ENCODE data around the gene EHHADH. TPM values are rescaled to one million over a fixed set of nuclear protein-coding genes. Genes with fewer than 3 reads are reported as not detected.
"Not testable (repeated sequence)": the region's sequence is repeated elsewhere in the genome, so short reads cannot be mapped to it uniquely, and the experiment has no call there.

Gene EHHADH
- total RNA-seq, 2 experiments from 2014 or later: 3.8 to 4.0 TPM

GRCh38 chr3:185270262-185270955 is 16.6 kb upstream of the EHHADH start:
- Mint-ChIP-seq H3K36me3 (no peaks in the 10 kb centered on the region), H3K9me3 (ENCODE audit: low read depth) (no peaks in the 10 kb centered on the region), H3K4me1 (no peaks in the 10 kb centered on the region), H3K4me3 (no peak overlapping the region), H3K27me3 (peaks cover 30% of the 10 kb centered on the region), H3K27ac (no peak overlapping the region)
- CTCF ChIA-PET: interaction anchor here (0.9 kb wide), 1 partner anchor 38 kb away, joined by 6 read pairs; no protein-coding TSS in a partner anchor
- ATAC-seq (peak; percentile 71), DNase-seq (no peak)

GRCh38 chr3:185268194-185268962 is 14.5 kb upstream of the EHHADH start:
- Mint-ChIP-seq H3K4me3 (no peak overlapping the region), H3K9me3 (ENCODE audit: low read depth) (no peaks in the 10 kb centered on the region), H3K36me3 (no peaks in the 10 kb centered on the region), H3K4me1 (no peaks in the 10 kb centered on the region), H3K27me3 (peaks cover 22% of the 10 kb centered on the region), H3K27ac (no peak overlapping the region)
- ATAC-seq (no peak), DNase-seq (no peak)
- CTCF ChIA-PET: interaction anchor here (0.6 to 1.8 kb wide), 2 partner anchors 13 to 1279 kb away, joined by 3 to 9 read pairs; no protein-coding TSS in a partner anchor

GRCh38 chr3:185267193-185267592 is 13.3 kb upstream of the EHHADH start:
- Mint-ChIP-seq H3K36me3 (no peaks in the 10 kb centered on the region), H3K9me3 (ENCODE audit: low read depth) (no peaks in the 10 kb centered on the region), H3K4me3 (no peak overlapping the region), H3K27ac (no peak overlapping the region), H3K27me3 (peaks cover 17% of the 10 kb centered on the region), H3K4me1 (no peaks in the 10 kb centered on the region)
- ATAC-seq (no peak), DNase-seq (no peak)
- CTCF ChIA-PET: interaction anchor here (1.8 kb wide), 1 partner anchor 14 kb away, joined by 9 read pairs; no protein-coding TSS in a partner anchor

- no peaks in the 10 kb centered on the region for H3K9me3 Mint-ChIP-seq (ENCODE audit: low read depth)
- ATAC-seq: no peak
- peaks cover 8% of the 10 kb centered on the region for H3K27me3 Mint-ChIP-seq
- no peak for DNase-seq
- no peaks in the 10 kb centered on the region for H3K4me1 Mint-ChIP-seq
- no peak overlapping the region for H3K27ac Mint-ChIP-seq
- CTCF ChIA-PET: interaction anchor here (0.6 kb wide), 1 partner anchor 680 kb away, joined by 7 read pairs; no protein-coding TSS in a partner anchor
- no peak overlapping the region for H3K4me3 Mint-ChIP-seq
- H3K36me3 Mint-ChIP-seq: no peaks in the 10 kb centered on the region
Measured at GRCh38 chr3:185264849-185265553, 11.2 kb upstream of the EHHADH start.

GRCh38 chr3:185263423-185263822 is 9.6 kb upstream of the EHHADH start:
- no peak for DNase-seq
- ATAC-seq: no peak
- Mint-ChIP-seq H3K36me3 (no peaks in the 10 kb centered on the region), H3K27ac (no peak overlapping the region), H3K27me3 (peaks cover 5% of the 10 kb centered on the region), H3K4me1 (no peaks in the 10 kb centered on the region), H3K9me3 (ENCODE audit: low read depth) (no peaks in the 10 kb centered on the region), H3K4me3 (no peak overlapping the region)
- CTCF ChIA-PET: no interaction called here

GRCh38 chr3:185257334-185257733 is 3.5 kb upstream of the EHHADH start:
- H3K4me3 Mint-ChIP-seq: no peak overlapping the region
- no peaks in the 10 kb centered on the region for H3K9me3 Mint-ChIP-seq (ENCODE audit: low read depth)
- peaks cover 9% of the 10 kb centered on the region for H3K27me3 Mint-ChIP-seq
- H3K27ac Mint-ChIP-seq: no peak overlapping the region
- ATAC-seq: no peak
- H3K4me1 Mint-ChIP-seq: peaks cover 5% of the 10 kb centered on the region
- CTCF ChIA-PET: no interaction called here
- no peak for DNase-seq
- peaks cover 3% of the 10 kb centered on the region for H3K36me3 Mint-ChIP-seq

GRCh38 chr3:185254799-185255198 is 950 bp upstream of the EHHADH start:
- H3K4me1 Mint-ChIP-seq: peaks cover 5% of the 10 kb centered on the region
- DNase-seq: no peak
- H3K9me3 Mint-ChIP-seq (ENCODE audit: low read depth): no peaks in the 10 kb centered on the region
- CTCF ChIA-PET: interaction anchor here (1.4 kb wide), 1 partner anchor 10 kb away, joined by 3 read pairs; no protein-coding TSS in a partner anchor
- H3K27ac Mint-ChIP-seq: no peak overlapping the region
- H3K36me3 Mint-ChIP-seq: peaks cover 3% of the 10 kb centered on the region
- peaks cover 10% of the 10 kb centered on the region for H3K27me3 Mint-ChIP-seq
- no peak for ATAC-seq
- no peak overlapping the region for H3K4me3 Mint-ChIP-seq

- DNase-seq; H3K4me1 Mint-ChIP-seq; H3K27ac Mint-ChIP-seq; CTCF ChIA-PET; H3K27me3 Mint-ChIP-seq; H3K9me3 Mint-ChIP-seq (ENCODE audit: low read depth); ATAC-seq; H3K36me3 Mint-ChIP-seq: not testable (repeated sequence)
- H3K4me3 Mint-ChIP-seq: peak overlapping the region; percentile 18
Measured at GRCh38 chr3:185253133-185253532, 716 bp downstream of the EHHADH start.

- CTCF ChIA-PET: no interaction called here
- no peak overlapping the region for H3K27ac Mint-ChIP-seq
- ATAC-seq: no peak
- H3K9me3 Mint-ChIP-seq (ENCODE audit: low read depth): no peaks in the 10 kb centered on the region
- DNase-seq: no peak
- H3K4me1 Mint-ChIP-seq: peaks cover 5% of the 10 kb centered on the region
- no peak overlapping the region for H3K4me3 Mint-ChIP-seq
- H3K36me3 Mint-ChIP-seq: peaks cover 4% of the 10 kb centered on the region
- peaks cover 5% of the 10 kb centered on the region for H3K27me3 Mint-ChIP-seq
Measured at GRCh38 chr3:185251272-185251671, 2.6 kb downstream of the EHHADH start.

- Mint-ChIP-seq H3K4me1 (peaks cover 5% of the 10 kb centered on the region), H3K4me3 (no peak overlapping the region), H3K36me3 (peaks cover 5% of the 10 kb centered on the region), H3K27me3 (peaks cover 6% of the 10 kb centered on the region), H3K9me3 (ENCODE audit: low read depth) (no peaks in the 10 kb centered on the region), H3K27ac (no peak overlapping the region)
- no peak for DNase-seq
- CTCF ChIA-PET: no interaction called here
- no peak for ATAC-seq
Measured at GRCh38 chr3:185250653-185251052, 3.2 kb downstream of the EHHADH start.

GRCh38 chr3:185250247-185250646 is 3.6 kb downstream of the EHHADH start:
- peaks cover 5% of the 10 kb centered on the region for H3K4me1 Mint-ChIP-seq
- H3K27me3 Mint-ChIP-seq: peaks cover 6% of the 10 kb centered on the region
- CTCF ChIA-PET: no interaction called here
- DNase-seq (no peak), ATAC-seq (no peak)
- H3K4me3 Mint-ChIP-seq: no peak overlapping the region
- H3K9me3 Mint-ChIP-seq (ENCODE audit: low read depth): no peaks in the 10 kb centered on the region
- H3K27ac Mint-ChIP-seq: no peak overlapping the region
- peaks cover 5% of the 10 kb centered on the region for H3K36me3 Mint-ChIP-seq

GRCh38 chr3:185242642-185243041 is 11.2 kb downstream of the EHHADH start:
- Mint-ChIP-seq H3K4me3 (no peak overlapping the region), H3K9me3 (ENCODE audit: low read depth) (peaks cover 5% of the 10 kb centered on the region), H3K36me3 (peaks cover 7% of the 10 kb centered on the region), H3K4me1 (no peaks in the 10 kb centered on the region), H3K27ac (no peak overlapping the region), H3K27me3 (peaks cover 17% of the 10 kb centered on the region)
- no peak for ATAC-seq
- CTCF ChIA-PET: no interaction called here
- DNase-seq: no peak

GRCh38 chr3:185236969-185237368 is 16.9 kb downstream of the EHHADH start:
- H3K36me3 Mint-ChIP-seq: peaks cover 13% of the 10 kb centered on the region
- H3K27ac Mint-ChIP-seq: no peak overlapping the region
- DNase-seq: no peak
- H3K4me1 Mint-ChIP-seq: no peaks in the 10 kb centered on the region
- no peak for ATAC-seq
- peaks cover 7% of the 10 kb centered on the region for H3K27me3 Mint-ChIP-seq
- H3K9me3 Mint-ChIP-seq (ENCODE audit: low read depth): peaks cover 6% of the 10 kb centered on the region
- CTCF ChIA-PET: interaction anchor here (1.0 kb wide), 1 partner anchor 72 kb away, joined by 3 read pairs; no protein-coding TSS in a partner anchor
- no peak overlapping the region for H3K4me3 Mint-ChIP-seq
